NCI-H2171 (cell line): Measurements from ENCODE around the gene NR1D2.

Experiments used
- DNase-seq: peaks from one replicate; lab custom pipeline; 2025; lab: John Stamatoyannopoulos, UW

NR1D2 gene

GRCh38 chr3:23966328-23966727 lies 21.2 kb downstream of the NR1D2 start:
- DNase-seq: no peak

- no peak for DNase-seq
Measured at GRCh38 chr3:23968463-23969184, 23.5 kb downstream of the NR1D2 start.

- DNase-seq: no peak
Measured at GRCh38 chr3:23969393-23969792, 24.3 kb downstream of the NR1D2 start.

DNA sequence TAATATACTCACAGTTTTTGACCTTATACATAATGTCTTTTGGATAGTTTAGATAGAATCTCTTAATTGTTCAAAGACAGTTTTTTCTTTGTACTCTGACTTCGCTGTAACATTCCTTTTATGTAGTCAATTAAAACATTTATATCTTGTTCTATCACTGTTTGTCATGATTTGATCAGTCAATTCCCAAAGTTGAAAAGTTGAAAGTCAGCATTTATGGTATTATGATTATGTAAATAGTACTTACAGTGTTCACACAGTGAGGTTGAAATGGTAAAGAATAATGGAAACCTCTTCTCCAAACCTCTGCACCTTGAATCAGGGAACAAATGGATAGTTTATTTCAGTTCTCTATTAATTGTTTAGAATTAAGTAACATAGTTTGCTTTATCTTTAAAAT lies 26.6 kb downstream of the NR1D2 start:
- no peak for DNase-seq

GRCh38 chr3:23976555-23976954 lies 31.5 kb downstream of the NR1D2 start:
- no peak for DNase-seq

- DNase-seq: no peak
Measured at GRCh38 chr3:23979569-23979968, 34.5 kb downstream of the NR1D2 start.

DNA sequence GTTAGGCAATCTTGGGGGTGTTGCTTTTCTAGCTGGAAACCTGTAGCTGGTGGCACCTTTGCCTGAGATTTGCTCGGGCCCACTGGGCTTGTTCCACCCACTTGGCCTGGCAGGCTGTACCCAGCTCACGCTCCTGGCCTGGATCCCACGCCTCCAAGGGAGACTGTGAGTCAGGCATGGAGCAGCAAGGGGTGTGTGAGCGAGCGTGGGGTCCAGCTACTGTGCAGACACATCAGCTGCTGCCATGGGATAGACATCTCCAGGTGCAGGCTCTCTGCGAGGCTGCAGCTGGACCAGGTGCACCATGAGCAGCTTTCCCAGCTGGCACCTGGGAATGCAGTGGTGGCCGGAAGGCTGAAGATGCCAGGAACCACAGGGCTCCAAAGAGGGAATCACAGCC lies 36.0 kb downstream of the NR1D2 start:
- DNase-seq: no peak

- no peak for DNase-seq
Measured at GRCh38 chr3:23981955-23982354, 36.9 kb downstream of the NR1D2 start.

- DNase-seq: no peak
Measured at GRCh38 chr3:23984934-23985333, 39.8 kb downstream of the NR1D2 start.

GRCh38 chr3:23985747-23986544 lies 40.9 kb downstream of the NR1D2 start:
- DNase-seq: no peak

DNA sequence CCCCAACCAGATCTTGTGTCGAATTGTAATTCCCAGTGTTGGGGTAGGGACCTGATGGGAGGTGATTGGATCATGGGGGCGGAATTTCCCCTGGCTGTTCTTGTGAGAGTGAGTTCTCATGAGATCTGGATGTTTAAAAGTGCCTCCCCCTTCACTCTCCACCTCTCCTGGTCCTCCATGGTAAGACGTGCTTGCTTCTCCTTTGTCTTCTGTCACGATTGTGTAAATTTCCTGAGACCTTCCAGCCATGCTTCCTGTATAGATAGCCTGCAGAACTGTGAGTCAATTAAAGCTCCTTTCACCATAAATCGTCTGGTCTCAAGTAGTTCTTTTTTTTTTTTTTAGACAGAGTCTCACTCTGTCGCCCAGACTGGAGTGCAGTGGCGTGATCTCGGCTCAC lies 42.3 kb downstream of the NR1D2 start:
- DNase-seq: no peak

GRCh38 chr3:23991306-23991682 lies 46.2 kb downstream of the NR1D2 start:
- DNase-seq: no peak

DNA sequence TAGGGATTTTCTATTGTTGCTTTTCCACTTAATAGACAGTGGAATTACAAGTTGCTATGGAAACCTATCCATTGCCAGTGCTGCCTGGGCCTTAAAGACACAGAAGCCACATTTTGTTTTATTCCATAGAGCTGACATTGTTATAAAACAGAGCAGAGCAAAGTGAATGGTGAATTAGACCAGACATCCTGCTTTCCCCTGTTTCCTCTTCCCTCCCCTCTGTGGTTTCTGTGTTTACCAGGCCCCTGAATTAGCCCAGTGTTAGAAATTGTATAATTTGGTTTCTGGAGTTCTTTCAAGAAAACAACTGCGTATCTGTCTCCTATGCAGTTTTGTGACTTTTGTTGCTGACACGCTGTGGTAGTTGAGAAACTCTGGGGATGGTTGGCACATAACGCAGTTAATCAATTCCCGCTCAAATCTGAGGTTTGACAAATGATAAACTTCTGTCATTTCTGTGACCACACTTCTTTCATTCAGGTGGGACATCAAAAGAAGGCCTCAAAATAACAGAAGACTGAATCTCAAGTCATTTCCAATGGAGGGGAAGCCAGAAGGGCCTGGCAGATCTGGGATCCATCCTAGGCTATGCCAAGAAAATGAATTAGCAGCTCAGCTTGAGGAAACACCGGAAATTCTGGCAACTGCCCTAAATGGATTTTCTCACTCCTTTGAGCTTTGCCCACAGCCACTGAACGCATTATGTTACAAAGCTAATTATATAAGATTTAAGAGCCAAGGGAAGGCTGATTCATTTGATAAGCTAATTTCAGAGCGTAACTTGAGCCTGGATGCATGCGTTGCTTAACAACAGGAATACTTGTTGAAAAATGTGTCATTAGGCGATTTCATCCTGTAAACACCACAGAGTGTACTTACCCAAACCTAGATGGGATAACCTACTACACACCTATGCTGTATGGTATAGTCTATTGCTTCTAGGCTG lies 46.9 kb downstream of the NR1D2 start:
- DNase-seq: peak; percentile 44

DNA sequence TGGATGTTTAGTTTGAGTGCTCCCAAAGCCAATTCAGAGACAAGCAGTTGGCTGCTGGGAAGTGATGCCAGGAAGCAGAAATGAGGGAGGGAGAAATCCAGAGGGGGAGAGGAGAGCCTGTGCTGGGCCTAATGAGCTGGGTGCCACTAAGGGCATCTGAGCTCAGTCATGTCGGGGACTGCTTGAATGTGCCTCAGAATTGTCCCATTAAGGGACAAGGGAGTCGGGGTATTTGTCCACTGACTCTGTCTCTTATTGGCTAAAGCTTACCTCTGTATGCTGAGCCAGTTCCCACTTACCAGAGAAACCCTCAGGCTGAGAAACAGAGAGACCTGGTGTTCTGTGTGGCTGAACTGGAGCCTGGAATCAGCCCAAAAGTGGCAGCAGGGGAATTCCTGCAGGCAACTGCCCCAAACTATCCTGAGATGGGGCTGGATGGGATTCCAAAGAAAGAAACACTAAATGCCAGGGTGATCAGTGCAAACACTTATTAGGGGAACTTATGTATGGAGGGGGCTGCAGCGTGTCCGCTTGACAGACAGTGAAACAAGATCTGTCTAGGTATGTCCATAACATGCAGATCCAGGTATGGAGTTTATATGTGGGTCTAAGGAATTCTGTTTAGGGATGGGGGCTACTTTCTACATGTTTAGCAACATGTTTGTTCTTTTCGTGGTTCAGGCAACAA lies 48.6 kb downstream of the NR1D2 start:
- no peak for DNase-seq

GRCh38 chr3:23994244-23994569 lies 49.1 kb downstream of the NR1D2 start:
- DNase-seq: no peak

GRCh38 chr3:23995219-23995618 lies 50.1 kb downstream of the NR1D2 start:
- DNase-seq: no peak

GRCh38 chr3:23996095-23996524 lies 51.0 kb downstream of the NR1D2 start:
- no peak for DNase-seq

DNA sequence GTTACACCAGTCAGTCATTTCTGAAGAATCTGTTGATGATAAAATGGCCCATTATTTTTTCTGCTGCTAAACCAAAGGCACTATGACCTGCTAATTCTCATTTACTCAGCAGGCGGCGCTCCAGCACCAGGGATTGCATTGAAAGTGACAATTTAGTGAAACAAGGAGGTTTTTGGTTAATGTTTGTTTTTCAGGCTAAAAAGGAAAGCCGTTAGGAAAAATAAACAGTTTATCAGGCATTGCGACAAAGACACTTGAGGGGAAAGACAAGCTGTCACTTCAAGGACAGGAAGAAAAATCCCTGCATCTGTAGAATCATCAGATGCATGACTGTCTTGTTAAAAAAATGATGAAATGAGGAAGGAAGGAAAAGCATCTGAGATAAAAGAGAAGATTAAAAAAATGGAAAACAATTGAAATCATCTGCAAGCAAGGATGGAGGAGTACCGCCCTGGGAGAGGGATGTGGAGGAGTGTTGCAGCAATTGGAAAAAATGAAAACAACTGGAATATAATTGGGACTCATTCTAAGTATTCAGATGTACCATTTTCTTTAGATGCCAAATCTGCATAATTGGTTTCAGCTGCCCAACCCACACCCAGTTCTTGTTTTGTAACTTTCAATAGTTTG lies 54.0 kb downstream of the NR1D2 start:
- no peak for DNase-seq

DNA sequence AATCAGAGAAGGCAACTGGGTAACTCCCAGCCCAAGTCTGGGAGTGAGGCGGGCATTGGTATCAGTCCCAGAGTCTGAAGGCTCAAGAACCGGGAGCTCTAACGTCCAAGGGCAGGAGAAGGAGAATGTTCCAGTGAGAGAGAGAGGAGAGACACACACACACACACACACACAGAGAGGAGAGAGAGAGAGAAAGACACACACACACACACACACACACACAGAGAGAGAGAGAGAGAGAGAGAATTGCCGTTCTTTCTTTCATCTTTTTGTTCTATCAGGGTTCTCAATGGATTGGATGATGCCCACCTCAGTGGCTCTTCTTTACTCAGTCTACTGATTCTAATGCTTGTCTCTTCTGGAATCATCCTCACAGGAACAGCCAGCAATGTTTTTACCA lies 57.0 kb downstream of the NR1D2 start:
- DNase-seq: no peak

- no peak for DNase-seq
Measured at GRCh38 chr3:24003466-24003865, 58.4 kb downstream of the NR1D2 start.

DNA sequence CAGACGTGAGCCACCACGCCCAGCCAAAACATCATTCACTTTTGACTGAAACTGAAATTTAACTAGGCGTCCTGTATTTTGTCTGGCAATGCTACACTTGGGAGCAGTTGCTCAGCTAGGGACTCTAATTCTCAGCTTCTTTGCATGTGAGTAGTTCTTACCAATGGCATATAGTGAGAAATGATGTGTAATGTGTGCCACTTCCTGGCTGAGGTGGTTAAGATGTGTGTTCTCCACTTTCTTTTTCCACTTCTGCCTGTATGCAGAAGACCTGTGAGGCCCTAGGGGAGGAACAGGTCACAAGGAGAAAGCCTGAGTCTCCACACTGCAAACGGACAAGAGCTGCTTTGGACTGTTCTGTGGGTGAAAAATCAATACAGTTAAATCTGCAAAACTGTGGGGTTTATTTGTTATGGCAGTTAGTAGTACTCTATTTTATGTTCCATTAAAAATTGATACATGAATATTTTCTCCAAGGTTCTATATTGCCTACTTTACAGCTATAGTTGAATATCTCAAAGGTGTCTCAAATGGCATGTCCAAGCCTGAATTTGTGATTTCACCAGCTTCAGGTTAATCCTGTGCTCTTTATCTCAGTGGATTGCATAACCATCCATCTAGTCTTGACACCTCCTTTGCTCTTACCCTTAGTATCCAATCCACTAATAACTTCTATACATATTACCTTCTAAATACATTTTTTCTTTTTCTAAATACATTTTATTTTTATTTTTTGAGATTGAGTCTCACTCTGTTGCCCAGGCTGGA lies 59.3 kb downstream of the NR1D2 start:
- no peak for DNase-seq
